PC-9 (cell line): ENCODE measurements around the gene GIGYF2.

ENCODE experiments used
- CTCF ChIP-seq: fragments of 200-600 bp; sonication (generic); conservative IDR thresholded peaks from 2 replicates; pipeline ENCODE4 v1.6.1; 2017; ENCODE audit warnings: mixed run types, antibody characterized with exemption, mild to moderate bottlenecking, moderate library complexity
- EZH2 ChIP-seq: fragments of 200-600 bp; sonication (generic); IDR thresholded peaks from 2 replicates; pipeline ENCODE4 v1.8.0; 2017; ENCODE audit warnings: antibody characterized with exemption, low read depth

GRCh38 chr2:232888099-232888836 lies 191.1 kb downstream of the GIGYF2 start:
- no peak for TF ChIP-seq CTCF
- TF ChIP-seq EZH2 = no peak
